Panc1 (cell line): ENCODE measurements around the gene MIER2.

Experiments used
- CTCF ChIP-seq: fragments of 450-650 bp; IDR thresholded peaks from 2 replicates; pipeline ENCODE4 v1.5.1; 2017; ENCODE audit warnings: mild to moderate bottlenecking
- POLR2AphosphoS5 ChIP-seq: IDR thresholded peaks from 2 replicates; pipeline ENCODE4 v1.6.1; 2012; ENCODE audit warnings: mild to moderate bottlenecking, low read depth, low read length, moderate library complexity
- REST ChIP-seq, 2 experiments: IDR thresholded peaks; 2 replicates each; pipeline ENCODE4 v1.6.1; 2011 to 2012; ENCODE audit warnings: low read depth in 2 of 2, control low read depth in 1 of 2, low read length in 1 of 2, mild to moderate bottlenecking in 1 of 2, moderate library complexity in 1 of 2; ENCODE audit not compliant: insufficient read depth in 1 of 2
- TCF7L2 ChIP-seq: IDR thresholded peaks from 2 replicates; pipeline ENCODE4 v1.6.1; 2011; ENCODE audit warnings: mild to moderate bottlenecking, low read depth, low read length, inconsistent platforms

GRCh38 chr19:281992-282391 is 62.6 kb downstream of the MIER2 start:
- TF ChIP-seq POLR2AphosphoS5: no peak
- TF ChIP-seq CTCF: no peak
- no peak for TF ChIP-seq TCF7L2
- TF ChIP-seq REST (IDR thresholded peaks at IDR 0.05; ENCODE audit: insufficient read depth in 1 of 2, low read depth in 2 of 2, low read length in 1 of 2): no peak
